ENCODE measurements around the gene SLC66A2.

SLC66A2 gene

GRCh38 chr18:79864006-79864725 is 87.3 kb downstream of the SLC66A2 start:
- no peak for DNase-seq

DNA sequence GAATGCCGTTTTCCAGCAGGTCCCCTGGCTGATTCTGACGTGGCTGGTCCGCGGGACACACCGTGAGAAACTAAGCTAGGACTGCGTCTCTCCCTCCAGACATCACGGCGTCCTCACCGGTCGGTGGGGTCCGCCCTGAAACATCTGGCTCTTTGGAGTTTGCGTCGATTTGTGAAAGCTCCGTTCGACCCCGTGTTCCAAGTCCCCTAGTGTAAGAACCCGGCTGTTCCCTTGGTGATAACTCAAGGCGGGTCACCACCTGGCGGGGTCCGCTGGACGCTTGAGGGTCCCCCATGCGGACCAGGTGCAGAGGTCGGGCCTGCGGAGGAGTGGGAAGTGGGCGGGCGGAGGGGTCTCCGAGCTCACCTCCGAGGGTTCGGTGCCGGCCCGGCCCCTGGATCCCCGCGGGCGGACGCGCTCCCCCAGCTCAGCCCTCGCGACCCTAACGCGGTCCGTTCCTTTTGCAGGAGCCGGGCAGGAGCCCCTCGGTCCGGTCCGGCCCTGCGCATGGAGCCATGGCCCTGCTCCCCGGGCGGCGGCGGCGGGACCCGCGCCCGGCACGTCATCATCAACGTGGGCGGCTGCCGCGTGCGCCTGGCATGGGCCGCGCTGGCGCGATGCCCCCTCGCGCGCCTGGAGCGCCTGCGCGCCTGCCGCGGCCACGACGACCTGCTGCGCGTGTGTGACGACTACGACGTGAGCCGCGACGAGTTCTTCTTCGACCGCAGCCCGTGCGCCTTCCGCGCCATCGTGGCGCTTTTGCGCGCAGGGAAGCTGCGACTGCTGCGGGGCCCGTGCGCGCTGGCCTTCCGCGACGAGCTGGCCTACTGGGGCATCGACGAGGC is 88.1 kb downstream of the SLC66A2 start:
- DNase-seq = no peak

DNA sequence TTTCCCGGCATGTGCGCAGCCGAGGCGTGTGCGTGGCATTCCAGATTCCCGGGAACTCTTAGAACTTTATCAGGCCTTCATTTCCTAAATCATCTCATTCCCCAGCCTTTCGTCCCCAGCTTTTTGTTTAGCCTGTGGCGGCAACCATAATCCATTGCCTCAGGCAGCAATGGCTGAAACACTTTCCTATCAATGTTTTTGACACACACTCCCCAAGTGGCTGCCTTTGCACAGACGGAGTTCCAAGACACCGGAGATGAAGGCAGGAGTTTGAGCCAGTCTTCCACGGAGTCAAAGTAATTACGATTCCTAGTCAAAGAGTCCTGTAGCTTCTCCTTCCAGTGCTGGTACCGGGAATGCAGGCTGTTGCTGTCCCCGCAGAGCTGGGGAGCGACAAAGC is 88.9 kb downstream of the SLC66A2 start:
- no peak for DNase-seq

DNA sequence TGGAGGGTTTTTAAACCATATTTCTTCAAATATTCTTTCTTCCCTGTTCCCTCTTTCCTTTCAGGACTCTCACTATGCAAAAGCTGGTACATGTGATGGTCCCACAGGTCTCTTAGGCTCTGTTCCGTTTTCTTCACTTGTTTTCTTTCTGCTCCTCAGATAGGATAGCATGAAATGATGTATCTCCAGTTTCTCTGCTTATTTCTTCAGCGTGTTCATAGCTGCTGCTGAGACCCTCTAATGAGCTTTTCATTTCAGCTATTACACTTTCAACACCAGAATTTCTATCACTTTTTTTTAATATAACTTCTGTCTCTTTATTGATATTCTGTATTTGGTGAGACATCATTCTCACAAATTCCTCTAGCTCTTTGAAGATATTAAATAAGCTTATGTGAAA is 89.8 kb downstream of the SLC66A2 start:
- DNase-seq = no peak

DNA sequence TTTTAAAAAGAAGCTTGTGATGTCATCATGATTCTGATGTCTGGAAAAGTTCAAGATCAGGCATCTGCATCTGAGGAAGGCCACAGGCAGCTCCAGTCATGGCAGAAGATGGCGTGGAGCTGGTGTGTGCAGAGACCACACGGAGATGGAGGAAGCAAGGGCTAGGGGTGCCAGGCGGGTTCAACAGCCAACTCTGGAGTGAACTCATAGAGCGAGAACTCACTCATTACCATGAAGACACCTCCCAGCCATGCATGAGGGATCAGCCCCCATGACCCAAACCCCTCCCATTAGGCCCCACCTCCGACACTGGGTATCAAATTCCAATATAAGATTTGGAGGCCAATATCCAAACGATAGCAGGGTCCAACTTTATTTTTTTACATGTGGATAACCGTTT is 92.1 kb downstream of the SLC66A2 start:
- no peak for DNase-seq

- DNase-seq = no peak
These were observed 94.3 kb downstream of the SLC66A2 start for GRCh38 chr18:79857082-79857671.

DNA sequence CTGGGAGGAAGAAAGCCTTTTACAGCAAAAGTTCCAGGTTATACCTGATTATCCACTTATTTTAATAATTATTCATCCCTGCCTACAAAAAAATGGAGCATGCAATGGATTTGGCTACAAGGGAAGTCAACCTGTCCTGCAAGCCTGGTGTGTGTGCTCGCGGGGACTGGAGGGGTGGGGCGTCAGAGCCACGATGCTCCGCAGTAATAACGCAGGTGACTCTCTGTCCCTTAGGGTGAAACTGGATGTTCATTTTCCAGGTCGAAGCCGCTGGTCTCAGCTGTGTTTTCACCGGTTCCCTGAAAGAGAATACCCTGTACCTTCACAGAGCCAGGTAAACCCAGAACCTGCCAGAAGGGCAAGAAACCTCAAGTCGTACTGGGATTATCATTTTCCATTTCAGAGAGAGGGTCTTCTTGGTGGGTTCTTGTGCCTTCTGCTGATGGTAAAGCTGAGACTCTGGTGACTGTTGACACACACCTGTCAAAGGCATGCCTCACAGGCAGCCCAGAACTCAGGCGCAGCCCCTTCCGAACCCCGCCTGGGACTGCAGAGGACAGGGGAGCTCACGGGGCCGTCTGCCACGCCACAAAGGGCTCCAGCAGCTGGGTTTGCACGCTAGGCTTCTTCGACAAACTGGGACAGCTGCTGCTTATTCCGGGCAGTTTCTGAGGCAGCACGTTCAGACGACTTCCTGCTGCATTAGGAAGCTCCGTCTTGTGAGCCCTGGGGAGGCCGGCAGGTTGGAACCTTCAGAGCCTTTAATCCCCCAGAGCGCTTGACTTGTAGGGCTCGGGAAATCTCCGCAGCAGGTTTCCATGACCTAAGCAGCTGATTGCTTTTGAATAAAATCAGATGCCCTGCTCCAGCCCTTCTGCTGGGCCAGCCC is 95.1 kb downstream of the SLC66A2 start:
- no peak for DNase-seq

- DNase-seq = no peak
These were observed 96.1 kb downstream of the SLC66A2 start for GRCh38 chr18:79855147-79855933.

GRCh38 chr18:79853993-79854364 is 97.5 kb downstream of the SLC66A2 start:
- DNase-seq = no peak

- no peak for DNase-seq
These were observed 98.0 kb downstream of the SLC66A2 start for GRCh38 chr18:79853303-79853992.

DNA sequence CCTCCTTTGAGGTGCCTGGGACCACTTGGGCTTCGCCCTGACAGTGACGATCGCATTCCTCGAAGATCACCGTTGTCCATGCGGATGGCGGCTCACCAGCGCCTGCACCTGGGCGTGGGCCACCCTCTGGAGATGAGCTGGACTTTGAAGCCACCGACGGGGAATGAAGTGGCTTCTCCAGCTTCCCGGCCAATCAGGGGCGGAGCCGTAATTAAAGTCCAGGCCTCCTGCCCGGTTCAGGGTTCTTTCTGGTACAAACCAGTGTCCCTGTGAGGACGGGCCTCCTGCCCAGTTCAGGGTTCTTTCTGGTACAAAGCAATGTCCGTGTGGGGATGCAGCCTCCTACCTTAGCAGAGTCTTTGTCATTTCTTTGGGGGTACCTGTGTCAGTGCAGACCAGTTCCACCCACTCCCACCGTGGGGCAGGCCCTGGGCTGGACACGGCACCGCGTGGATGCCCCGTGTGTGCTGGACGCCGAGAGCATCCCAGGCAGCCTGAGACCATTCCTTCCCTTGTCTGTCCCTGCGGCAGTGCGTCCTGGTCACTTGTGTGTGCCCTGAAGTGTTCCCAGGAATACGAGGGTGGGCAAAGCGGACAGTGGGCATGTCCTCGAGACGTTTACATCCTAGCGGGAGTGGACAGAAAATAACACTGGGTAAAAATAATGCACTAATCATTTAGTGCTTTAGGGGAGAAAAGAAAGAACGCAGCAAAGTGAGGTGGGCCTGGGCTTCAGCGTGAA is 98.7 kb downstream of the SLC66A2 start:
- DNase-seq = no peak
